BJ (cell line): Measurements from ENCODE around the gene AFF3. TPM values are rescaled to one million over a fixed set of nuclear protein-coding genes. Genes with fewer than 3 reads are reported as not detected.
"Not testable (repeated sequence)": the region's sequence is repeated elsewhere in the genome, so short reads cannot be mapped to it uniquely, and the experiment has no call there.

Experiments
- CTCF ChIA-PET: fragments of 350-600 bp; formaldehyde crosslinking; extraction: SDS; loops from one replicate; lab custom pipeline; 2021; ENCODE audit warnings: antibody characterized with exemption, inconsistent platforms; lab: Yijun Ruan, JAX
- POLR2A ChIA-PET: fragments of 300-600 bp; sonication (Branson Sonifier 250); formaldehyde crosslinking; extraction: SDS; loops from one replicate; lab custom pipeline; 2021; ENCODE audit warnings: antibody characterized with exemption; lab: Charles Lee
- DNase-seq: peaks from one replicate; pipeline ENCODE4 v3.0.0-alpha.2; 2011; ENCODE audit warnings: low read depth
- H3K27me3 ChIP-seq: 2 replicates; pipeline ENCODE4 v1.6.0; 2011; ENCODE audit warnings: low read length; ENCODE audit not compliant: control insufficient read depth, insufficient read depth
- H3K36me3 ChIP-seq: 2 replicates; pipeline ENCODE4 v1.5.1; 2011; ENCODE audit warnings: low read length; ENCODE audit not compliant: control insufficient read depth, insufficient read depth
- H3K4me3 ChIP-seq: 2 replicates; pipeline ENCODE4 v1.5.1; 2011; ENCODE audit warnings: low read depth, mild to moderate bottlenecking, control low read depth, low read length
- CTCF ChIP-seq: IDR thresholded peaks from 2 replicates; pipeline ENCODE4 v1.5.1; 2011; ENCODE audit warnings: low read depth, mild to moderate bottlenecking, control low read depth, inconsistent platforms, low read length, moderate library complexity; ENCODE audit not compliant: insufficient read depth
- polyA plus RNA-seq: library from polyadenylated mRNA; depleted of rRNA; stranded (reverse); fragments of >200 nt; gene quantifications from 2 replicates; pipeline ENCODE4 v1.2.3, GENCODE V29; 2011

AFF3 gene
- polyA plus RNA-seq, 1 experiment, result 11.5 TPM

- CTCF ChIA-PET, result interaction anchor here (1.3 kb wide), 1 partner anchor 13 kb away, joined by 3 read pairs; no protein-coding TSS in a partner anchor
- POLR2A ChIA-PET, result no interaction called here
- H3K27me3 ChIP-seq, result no peaks in the 10 kb centered on the region
- TF ChIP-seq CTCF, result no peak
- H3K4me3 ChIP-seq, result no peak overlapping the region
- no peaks in the 10 kb centered on the region; the same call in 1 of the 2 replicates for H3K36me3 ChIP-seq
- DNase-seq, result no peak
Measured at GRCh38 chr2:99939135-99939534, 203.3 kb downstream of the AFF3 start.

GRCh38 chr2:99938250-99938649 lies 204.1 kb downstream of the AFF3 start:
- DNase-seq, result no peak
- no peak for TF ChIP-seq CTCF
- ChIA-PET CTCF (interaction anchor here (0.9 kb wide), 1 partner anchor 8 kb away, joined by 3 read pairs; no protein-coding TSS in a partner anchor), POLR2A (no interaction called here)
- no peaks in the 10 kb centered on the region for H3K27me3 ChIP-seq
- H3K4me3 ChIP-seq, result no peak overlapping the region
- H3K36me3 ChIP-seq, result no peaks in the 10 kb centered on the region; the same call in 1 of the 2 replicates

- Histone ChIP-seq H3K27me3 (no peaks in the 10 kb centered on the region), H3K4me3 (no peak overlapping the region), H3K36me3 (no peaks in the 10 kb centered on the region; the same call in 1 of the 2 replicates)
- no peak for DNase-seq
- POLR2A ChIA-PET, result no interaction called here
- CTCF ChIA-PET, result interaction anchor here (1.0 to 1.1 kb wide), 2 partner anchors 15 to 29 kb away, joined by 3 read pairs; no protein-coding TSS in a partner anchor
- no peak for TF ChIP-seq CTCF
Measured at GRCh38 chr2:99936065-99936464, 206.3 kb downstream of the AFF3 start.

GRCh38 chr2:99935662-99936061 lies 206.7 kb downstream of the AFF3 start:
- ChIA-PET CTCF (interaction anchor here (1.0 to 1.1 kb wide), 2 partner anchors 15 to 29 kb away, joined by 3 read pairs; no protein-coding TSS in a partner anchor), POLR2A (no interaction called here)
- Histone ChIP-seq H3K27me3 (no peaks in the 10 kb centered on the region), H3K4me3 (no peak overlapping the region), H3K36me3 (no peaks in the 10 kb centered on the region; the same call in 1 of the 2 replicates)
- DNase-seq, result no peak
- TF ChIP-seq CTCF, result no peak

GRCh38 chr2:99933894-99934650 lies 208.3 kb downstream of the AFF3 start:
- no peak for TF ChIP-seq CTCF
- H3K27me3 ChIP-seq, result no peaks in the 10 kb centered on the region
- ChIA-PET POLR2A (no interaction called here), CTCF (no interaction called here)
- no peaks in the 10 kb centered on the region; the same call in 1 of the 2 replicates for H3K36me3 ChIP-seq
- DNase-seq, result no peak
- H3K4me3 ChIP-seq, result no peak overlapping the region

GRCh38 chr2:99933491-99933890 lies 208.9 kb downstream of the AFF3 start:
- H3K4me3 ChIP-seq, DNase-seq, POLR2A ChIA-PET, H3K36me3 ChIP-seq, H3K27me3 ChIP-seq, CTCF ChIA-PET: not testable (repeated sequence)
